OCI-LY7 (cell line): Measurements from ENCODE around the gene CHKA.

Experiments used
- CTCF ChIP-seq: fragments of 200-600 bp; sonication (generic); conservative IDR thresholded peaks from 2 replicates; pipeline ENCODE4 v1.5.1; 2014; ENCODE audit warnings: mild to moderate bottlenecking, antibody characterized with exemption, low read length, moderate library complexity, mixed read lengths
- EZH2phosphoT487 ChIP-seq: fragments of 200-600 bp; sonication (generic); IDR thresholded peaks from 2 replicates; pipeline ENCODE4 v1.6.1; 2018; ENCODE audit warnings: low read depth, borderline replicate concordance, mild to moderate bottlenecking, mixed run types, antibody characterized with exemption, low read length, moderate library complexity, mixed read lengths

- no peak for TF ChIP-seq CTCF
- TF ChIP-seq EZH2phosphoT487, result no peak
Observed at GRCh38 chr11:68133761-68134160, 12.6 kb upstream of the CHKA start.
